Measurements from ENCODE around the gene PLSCR2. TPM values are rescaled to one million over a fixed set of nuclear protein-coding genes. Genes with fewer than 3 reads are reported as not detected.
"Not testable (repeated sequence)": the region's sequence is repeated elsewhere in the genome, so short reads cannot be mapped to it uniquely, and the experiment has no call there.

PLSCR2 gene
- total RNA-seq, 1 experiment from 2014 or later = not detected

- Histone ChIP-seq H3K9me3 (ENCODE audit: low read depth, low read length, poor library complexity, severe bottlenecking) (no peaks in the 10 kb centered on the region), H3K4me3 (ENCODE audit: low read depth, low read length, poor library complexity, severe bottlenecking) (no peak overlapping the region), H3K4me1 (ENCODE audit: insufficient read depth, low read length, poor library complexity, severe bottlenecking) (no peaks in the 10 kb centered on the region), H3K27me3 (replicated peaks; ENCODE audit: insufficient read depth, low read depth, low read length, poor library complexity) (no peaks in the 10 kb centered on the region), H3K27ac (ENCODE audit: low read depth, low read length, poor library complexity, severe bottlenecking) (no peak overlapping the region), H3K36me3 (ENCODE audit: insufficient read depth, low read length, poor library complexity, severe bottlenecking) (no peaks in the 10 kb centered on the region)
- DNase-seq (ENCODE audit: low spot score) = no peak
- POLR2A ChIA-PET (ENCODE audit: low non-redundant PET) = no interaction called here
- CTCF ChIA-PET = no interaction called here
- no TSS peak for BruUV-seq (replicated peaks)
- intact Hi-C loops (cut with micrococcal nuclease; ENCODE audit: unreplicated experiment) = no loop called here
- TF ChIP-seq EZH2 (IDR thresholded peaks at IDR 0.05; ENCODE audit: borderline replicate concordance, low read depth, low read length, poor library complexity, severe bottlenecking) (no peak), CTCF (conservative IDR thresholded peaks at IDR 0.05; ENCODE audit: low read depth, low read length) (no peak)
These were observed 6.9 kb upstream of the PLSCR2 start for GRCh38 chr3:146476094-146476740.

- CTCF ChIA-PET; POLR2A ChIA-PET (ENCODE audit: low non-redundant PET); intact Hi-C loops (cut with micrococcal nuclease; ENCODE audit: unreplicated experiment); H3K4me1 ChIP-seq (ENCODE audit: insufficient read depth, low read length, poor library complexity, severe bottlenecking); DNase-seq (ENCODE audit: low spot score); H3K27me3 ChIP-seq (replicated peaks; ENCODE audit: insufficient read depth, low read depth, low read length, poor library complexity); H3K9me3 ChIP-seq (ENCODE audit: low read depth, low read length, poor library complexity, severe bottlenecking); H3K36me3 ChIP-seq (ENCODE audit: insufficient read depth, low read length, poor library complexity, severe bottlenecking); H3K4me3 ChIP-seq (ENCODE audit: low read depth, low read length, poor library complexity, severe bottlenecking); BruUV-seq (replicated peaks); H3K27ac ChIP-seq (ENCODE audit: low read depth, low read length, poor library complexity, severe bottlenecking): not testable (repeated sequence)
These were observed 5.6 kb upstream of the PLSCR2 start for GRCh38 chr3:146474976-146475375.

- ChIA-PET POLR2A (ENCODE audit: low non-redundant PET) (no interaction called here), CTCF (no interaction called here)
- Histone ChIP-seq H3K4me1 (ENCODE audit: insufficient read depth, low read length, poor library complexity, severe bottlenecking) (no peaks in the 10 kb centered on the region), H3K4me3 (ENCODE audit: low read depth, low read length, poor library complexity, severe bottlenecking) (no peak overlapping the region), H3K9me3 (ENCODE audit: low read depth, low read length, poor library complexity, severe bottlenecking) (no peaks in the 10 kb centered on the region), H3K36me3 (ENCODE audit: insufficient read depth, low read length, poor library complexity, severe bottlenecking) (no peaks in the 10 kb centered on the region), H3K27ac (ENCODE audit: low read depth, low read length, poor library complexity, severe bottlenecking) (no peak overlapping the region), H3K27me3 (replicated peaks; ENCODE audit: insufficient read depth, low read depth, low read length, poor library complexity) (no peaks in the 10 kb centered on the region)
- no peak for DNase-seq (ENCODE audit: low spot score)
- no TSS peak for BruUV-seq (replicated peaks)
- no peak for TF ChIP-seq CTCF (conservative IDR thresholded peaks at IDR 0.05; ENCODE audit: low read depth, low read length)
- intact Hi-C loops (cut with micrococcal nuclease; ENCODE audit: unreplicated experiment) = no loop called here
These were observed 4.4 kb upstream of the PLSCR2 start for GRCh38 chr3:146473726-146474125.

- Histone ChIP-seq H3K36me3 (ENCODE audit: insufficient read depth, low read length, poor library complexity, severe bottlenecking) (no peaks in the 10 kb centered on the region), H3K9me3 (ENCODE audit: low read depth, low read length, poor library complexity, severe bottlenecking) (no peaks in the 10 kb centered on the region), H3K4me1 (ENCODE audit: insufficient read depth, low read length, poor library complexity, severe bottlenecking) (no peaks in the 10 kb centered on the region), H3K27ac (ENCODE audit: low read depth, low read length, poor library complexity, severe bottlenecking) (no peak overlapping the region), H3K27me3 (replicated peaks; ENCODE audit: insufficient read depth, low read depth, low read length, poor library complexity) (no peaks in the 10 kb centered on the region), H3K4me3 (ENCODE audit: low read depth, low read length, poor library complexity, severe bottlenecking) (no peak overlapping the region)
- no peak for DNase-seq (ENCODE audit: low spot score)
- ChIA-PET POLR2A (ENCODE audit: low non-redundant PET) (no interaction called here), CTCF (no interaction called here)
- intact Hi-C loops (cut with micrococcal nuclease; ENCODE audit: unreplicated experiment) = no loop called here
- no TSS peak for BruUV-seq (replicated peaks)
- no peak for TF ChIP-seq EZH2 (IDR thresholded peaks at IDR 0.05; ENCODE audit: borderline replicate concordance, low read depth, low read length, poor library complexity, severe bottlenecking)
- no peak for TF ChIP-seq CTCF (conservative IDR thresholded peaks at IDR 0.05; ENCODE audit: low read depth, low read length)
These were observed 3.2 kb upstream of the PLSCR2 start for GRCh38 chr3:146472611-146473010.
